ENCODE results near the gene IFIT1.
"Not testable (repeated sequence)": the region's sequence is repeated elsewhere in the genome, so short reads cannot be mapped to it uniquely, and the experiment has no call there.

The IFIT1 gene

DNA sequence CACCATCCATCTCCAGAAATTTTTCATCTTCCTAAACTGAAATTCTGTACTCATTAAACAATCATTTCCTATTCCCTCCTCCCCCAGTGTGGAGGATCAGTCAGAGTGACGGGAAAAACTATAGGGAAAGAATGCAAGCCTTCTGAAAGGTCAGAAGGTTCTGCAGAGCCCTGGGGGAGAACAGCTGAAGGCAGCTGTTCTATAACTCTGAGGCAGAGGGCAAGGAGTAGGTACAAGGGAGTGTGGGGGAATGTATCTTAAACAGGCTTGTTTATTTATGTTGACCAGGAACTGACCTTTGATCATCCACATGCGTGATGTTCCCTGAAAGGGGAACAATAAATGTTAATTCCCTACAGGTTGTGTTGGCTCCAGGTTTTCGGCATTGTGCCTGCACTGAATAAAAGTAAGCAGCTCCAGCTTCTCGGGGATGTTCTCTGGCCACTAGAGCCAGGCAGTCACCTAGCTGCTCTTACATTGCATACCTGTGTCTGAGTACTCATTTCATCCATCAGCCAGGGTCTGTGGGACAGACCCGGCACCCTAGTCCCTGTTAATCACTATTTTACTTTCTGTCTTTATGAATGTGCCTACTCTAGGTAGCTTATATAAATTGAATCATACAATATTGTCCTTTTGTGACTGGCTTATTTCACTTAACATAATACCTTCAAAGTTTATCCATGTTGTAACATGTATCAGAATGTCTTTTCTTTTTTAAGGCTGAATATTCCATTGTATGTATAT lies 5.8 kb downstream of the IFIT1 start:
- peak; percentile 20 for FAIRE-seq

DNA sequence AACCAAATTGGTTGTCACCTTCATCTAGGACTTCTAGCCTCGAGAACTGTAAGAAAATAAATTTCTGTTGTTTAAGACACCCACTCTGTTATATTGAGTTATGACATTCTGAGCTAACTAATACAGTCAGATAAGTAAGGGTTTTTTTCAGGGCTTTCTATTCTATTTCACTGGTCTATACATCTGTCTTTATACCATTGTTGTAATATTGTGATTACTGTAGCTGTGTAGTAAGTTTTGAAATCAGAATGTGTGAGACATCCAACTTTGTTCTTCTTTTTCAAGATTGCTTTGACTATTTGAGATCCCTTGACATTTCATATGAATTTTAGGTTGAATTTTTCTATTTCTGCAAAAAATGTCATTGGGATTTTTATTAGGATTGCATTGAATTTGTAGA lies 7.5 kb downstream of the IFIT1 start:
- DNase-seq (ENCODE audit: insufficient read length, low spot score) (no peak), FAIRE-seq (no peak)

More for the DNA sequence above, 5.8 kb downstream of the IFIT1 start:
- DNase-seq (ENCODE audit: insufficient read length, low spot score) = peak; percentile 14

DNA sequence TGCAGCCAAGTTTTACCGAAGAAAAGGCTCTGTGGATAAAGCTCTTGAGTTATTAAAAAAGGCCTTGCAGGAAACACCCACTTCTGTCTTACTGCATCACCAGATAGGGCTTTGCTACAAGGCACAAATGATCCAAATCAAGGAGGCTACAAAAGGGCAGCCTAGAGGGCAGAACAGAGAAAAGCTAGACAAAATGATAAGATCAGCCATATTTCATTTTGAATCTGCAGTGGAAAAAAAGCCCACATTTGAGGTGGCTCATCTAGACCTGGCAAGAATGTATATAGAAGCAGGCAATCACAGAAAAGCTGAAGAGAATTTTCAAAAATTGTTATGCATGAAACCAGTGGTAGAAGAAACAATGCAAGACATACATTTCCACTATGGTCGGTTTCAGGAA lies 10.6 kb downstream of the IFIT1 start:
- DNase-seq (ENCODE audit: insufficient read length, low spot score) = no peak
- no peak for FAIRE-seq

DNA sequence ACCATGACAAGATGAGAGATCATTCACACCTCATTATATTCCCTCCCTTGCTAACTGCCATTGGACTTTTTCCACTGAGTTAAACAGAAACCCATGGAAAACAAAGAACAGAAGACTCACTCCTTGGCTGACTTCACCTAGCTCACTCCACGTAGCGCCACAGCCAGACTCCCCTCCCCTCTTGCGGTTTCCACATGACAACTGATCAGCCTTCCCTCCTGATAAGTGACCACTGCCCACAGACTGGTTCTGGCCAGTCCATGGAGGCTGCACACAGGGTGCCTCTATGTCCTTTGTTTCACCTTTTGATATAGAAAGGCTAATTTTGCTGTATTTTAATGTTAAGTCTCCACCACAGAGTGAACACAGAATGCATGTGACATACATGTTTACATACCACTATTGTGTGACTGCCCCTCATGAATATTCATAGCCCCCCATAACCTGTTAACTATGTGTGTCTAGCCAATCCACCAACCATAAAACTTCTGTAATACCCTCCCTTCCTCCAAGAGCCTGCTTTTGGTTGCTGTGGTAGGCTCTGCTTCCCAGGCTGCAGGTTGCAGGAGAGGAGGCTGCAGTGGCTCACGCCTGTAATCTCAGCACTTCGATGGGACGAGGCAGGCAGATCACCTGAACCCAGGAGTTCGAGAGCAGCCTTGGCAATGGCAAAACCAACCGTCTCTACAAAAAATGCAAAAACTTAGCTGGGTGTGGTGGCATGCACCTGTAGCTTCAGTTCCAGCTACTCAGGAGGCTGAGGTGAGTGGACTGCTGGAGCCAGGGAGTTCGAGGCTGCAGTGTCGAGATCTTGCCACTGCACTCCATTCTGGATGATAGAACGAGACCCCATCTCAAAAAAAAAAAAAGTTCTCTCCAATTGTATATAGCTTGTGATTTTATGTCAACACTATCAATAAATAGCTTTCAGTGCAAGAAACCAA lies 12.0 kb downstream of the IFIT1 start:
- DNase-seq (ENCODE audit: insufficient read length, low spot score) = no peak
- no peak for FAIRE-seq

DNA sequence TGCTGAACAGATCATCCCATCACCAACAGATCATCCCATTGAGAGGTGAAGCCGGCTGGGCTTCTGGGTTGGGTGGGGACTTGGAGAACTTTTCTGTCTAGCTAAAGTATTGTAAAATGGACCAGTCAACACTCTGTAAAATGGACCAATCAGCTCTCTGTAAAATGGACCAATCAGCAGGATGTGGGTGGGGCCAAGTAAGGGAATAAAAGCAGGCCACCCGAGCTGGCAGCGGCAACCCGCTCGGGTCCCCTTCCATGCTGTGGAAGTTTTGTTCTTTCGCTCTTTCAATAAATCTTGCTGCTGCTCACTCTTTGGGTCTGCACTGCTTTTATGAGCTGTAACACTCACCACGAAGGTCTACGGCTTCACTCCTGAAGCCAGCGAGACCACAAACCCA lies 13.8 kb downstream of the IFIT1 start:
- not testable (repeated sequence) for FAIRE-seq; DNase-seq (ENCODE audit: insufficient read length, low spot score)

DNA sequence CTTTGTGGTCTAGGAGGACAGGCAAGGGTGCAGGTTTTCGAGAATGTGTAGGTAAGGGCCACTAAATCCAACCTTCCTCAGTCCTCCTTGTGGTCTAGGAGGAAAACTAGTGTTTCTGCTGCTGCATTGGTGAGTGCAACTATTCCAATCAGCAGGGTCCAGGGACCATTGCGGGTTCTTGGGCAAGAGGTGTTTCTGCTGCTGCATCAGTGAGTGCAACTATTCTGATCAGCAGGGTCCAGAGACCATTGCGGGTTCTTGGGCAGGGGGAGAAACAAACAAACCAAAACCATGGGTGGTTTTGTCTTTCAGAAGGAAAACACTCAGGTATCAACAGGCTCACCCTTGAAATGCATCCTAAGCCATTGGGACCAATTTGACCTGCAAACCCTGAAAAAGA lies 15.4 kb downstream of the IFIT1 start:
- DNase-seq (ENCODE audit: insufficient read length, low spot score); FAIRE-seq: not testable (repeated sequence)

DNA sequence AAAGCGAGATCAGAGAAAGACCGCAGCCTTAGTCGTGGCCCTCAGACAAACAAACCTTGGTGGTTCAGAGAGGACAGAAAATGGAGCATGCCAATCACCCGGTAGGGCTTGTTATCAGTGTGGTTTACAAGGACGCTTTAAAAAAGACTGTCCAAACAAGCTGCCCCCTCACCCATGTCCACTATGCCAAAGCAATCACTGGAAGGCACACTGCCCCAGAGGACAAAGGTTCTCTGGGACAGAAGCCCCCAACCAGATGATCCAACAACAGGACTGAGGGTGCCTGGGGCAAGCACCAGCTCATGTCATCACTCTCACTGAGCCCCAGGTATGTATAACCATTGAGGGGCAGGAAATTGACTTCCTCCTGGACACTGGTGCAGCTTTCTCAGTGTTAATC lies 16.9 kb downstream of the IFIT1 start:
- DNase-seq (ENCODE audit: insufficient read length, low spot score); FAIRE-seq: not testable (repeated sequence)

DNA sequence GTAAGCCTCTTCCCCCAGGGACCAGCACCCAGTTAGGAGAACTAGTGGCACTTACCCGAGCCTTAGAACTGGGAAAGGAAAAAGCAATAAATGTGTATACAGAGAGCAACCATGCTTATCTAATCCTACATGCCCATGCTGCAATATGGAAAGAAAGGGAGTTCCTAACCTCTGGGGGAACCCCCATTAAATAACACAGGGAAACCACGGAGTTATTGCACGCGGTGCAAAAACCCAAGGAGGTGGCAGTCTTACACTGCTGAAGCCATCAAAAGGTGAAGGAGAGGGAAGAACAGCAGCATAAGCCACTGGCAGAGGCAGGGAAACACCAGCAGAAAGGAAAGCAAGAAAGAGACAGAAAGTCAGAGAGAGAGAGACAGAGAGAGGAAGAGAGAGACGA lies 18.1 kb downstream of the IFIT1 start:
- not testable (repeated sequence) for DNase-seq (ENCODE audit: insufficient read length, low spot score); FAIRE-seq

DNA sequence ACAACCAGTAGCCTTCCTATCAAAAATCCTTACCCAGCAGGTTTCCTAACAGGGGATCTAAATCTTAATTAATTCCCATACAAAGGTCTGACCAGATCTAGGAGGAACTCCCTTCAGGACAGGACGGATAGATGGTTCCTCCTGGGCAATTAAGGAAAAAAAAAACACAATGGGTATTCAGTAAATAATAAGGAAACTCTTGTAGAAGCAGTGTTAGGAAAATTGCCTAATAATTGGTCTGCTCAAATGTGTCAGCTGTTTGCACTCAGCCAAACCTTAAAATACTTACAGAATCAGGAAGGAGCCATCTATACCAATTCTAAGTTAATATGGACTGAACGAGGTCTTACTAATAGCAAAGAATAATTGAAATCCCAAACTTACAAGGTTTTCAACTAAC lies 18.7 kb downstream of the IFIT1 start:
- not testable (repeated sequence) for FAIRE-seq; DNase-seq (ENCODE audit: insufficient read length, low spot score)

DNA sequence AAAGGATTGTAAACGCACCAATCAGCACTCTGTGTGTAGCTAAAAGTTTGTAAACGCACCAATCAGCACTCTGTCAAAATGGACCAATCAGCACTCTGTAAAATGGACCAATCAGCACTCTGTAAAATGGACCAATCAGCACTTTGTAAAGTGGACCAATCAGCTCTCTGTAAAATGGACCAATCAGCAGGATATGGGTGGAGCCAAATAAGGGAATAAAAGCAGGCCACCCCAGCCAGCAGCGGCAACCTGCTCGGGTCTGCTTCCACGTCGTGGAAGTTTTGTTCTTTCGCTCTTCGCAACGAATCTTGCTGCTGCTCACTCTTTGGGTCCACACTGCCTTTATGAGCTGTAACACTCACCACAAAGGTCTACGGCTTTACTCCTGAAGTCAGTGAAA lies 19.9 kb downstream of the IFIT1 start:
- DNase-seq (ENCODE audit: insufficient read length, low spot score); FAIRE-seq: not testable (repeated sequence)

DNA sequence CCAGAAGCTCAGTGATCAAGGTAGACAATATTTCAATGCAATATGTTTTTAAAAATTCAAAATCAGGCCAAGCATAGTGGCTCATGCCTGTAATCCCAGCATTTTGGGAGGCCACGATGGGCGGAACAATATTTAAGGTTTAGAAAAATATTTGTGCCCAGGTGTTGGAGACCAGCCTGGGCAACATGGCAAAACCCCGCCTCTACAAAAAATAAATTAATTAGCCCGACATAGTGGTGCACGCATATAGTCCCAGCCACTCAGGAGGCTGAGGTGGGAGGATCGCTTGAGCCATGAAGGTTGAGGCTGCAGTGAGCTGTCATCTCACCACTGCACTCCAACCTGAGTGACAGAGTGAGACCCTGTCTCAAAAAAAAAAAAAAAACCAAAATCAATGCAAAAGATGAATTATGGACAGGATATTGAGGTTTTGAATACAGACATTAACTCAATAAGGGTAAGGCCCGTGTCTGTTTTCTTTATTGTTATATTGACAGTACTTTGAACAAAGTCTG lies 21.0 kb downstream of the IFIT1 start:
- DNase-seq (ENCODE audit: insufficient read length, low spot score) (no peak), FAIRE-seq (no peak)

DNA sequence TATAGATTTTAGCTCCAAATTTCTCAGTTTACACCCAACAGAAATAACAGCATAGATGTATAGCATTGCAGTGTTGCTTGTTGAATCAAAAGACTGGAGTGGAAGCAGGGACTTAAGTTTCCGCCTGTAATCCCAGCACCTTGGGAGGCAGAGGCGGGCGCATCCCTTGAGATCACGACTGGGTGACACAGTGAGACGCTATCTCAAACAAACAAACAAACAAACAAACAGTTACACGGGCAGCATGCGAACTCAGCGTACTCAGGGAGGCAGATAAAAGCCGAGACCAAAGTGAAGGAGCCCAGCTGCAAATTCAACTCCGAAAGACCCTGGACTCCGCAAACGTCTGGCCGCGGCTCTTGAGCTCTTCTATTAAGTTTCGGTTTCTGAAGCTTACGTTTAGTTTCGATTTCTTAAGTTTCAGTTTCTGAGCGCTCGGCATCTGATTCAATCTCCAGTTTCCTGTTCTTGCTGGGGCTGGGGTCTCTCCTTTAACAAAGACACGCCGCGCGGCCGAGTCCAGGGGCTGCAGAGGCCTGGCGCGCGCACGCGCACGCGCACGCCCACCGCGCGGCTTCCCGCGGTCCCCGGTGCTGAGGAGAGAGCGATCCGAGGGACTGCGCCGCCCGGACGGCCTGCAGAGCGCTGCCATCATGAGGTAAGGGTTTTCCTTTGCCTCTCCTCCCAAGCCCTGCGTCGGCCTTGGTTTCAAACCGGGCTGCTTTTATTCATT lies 21.9 kb downstream of the IFIT1 start, which contains the start of gene IFIT5:
TSS of gene IFIT5 (plus strand) at position 423 of the 733 bp plus-strand sequence. CDS start at position 654, 231 bp downstream.
- peak; percentile 65 for DNase-seq (ENCODE audit: insufficient read length, low spot score)
- FAIRE-seq = no peak

DNA sequence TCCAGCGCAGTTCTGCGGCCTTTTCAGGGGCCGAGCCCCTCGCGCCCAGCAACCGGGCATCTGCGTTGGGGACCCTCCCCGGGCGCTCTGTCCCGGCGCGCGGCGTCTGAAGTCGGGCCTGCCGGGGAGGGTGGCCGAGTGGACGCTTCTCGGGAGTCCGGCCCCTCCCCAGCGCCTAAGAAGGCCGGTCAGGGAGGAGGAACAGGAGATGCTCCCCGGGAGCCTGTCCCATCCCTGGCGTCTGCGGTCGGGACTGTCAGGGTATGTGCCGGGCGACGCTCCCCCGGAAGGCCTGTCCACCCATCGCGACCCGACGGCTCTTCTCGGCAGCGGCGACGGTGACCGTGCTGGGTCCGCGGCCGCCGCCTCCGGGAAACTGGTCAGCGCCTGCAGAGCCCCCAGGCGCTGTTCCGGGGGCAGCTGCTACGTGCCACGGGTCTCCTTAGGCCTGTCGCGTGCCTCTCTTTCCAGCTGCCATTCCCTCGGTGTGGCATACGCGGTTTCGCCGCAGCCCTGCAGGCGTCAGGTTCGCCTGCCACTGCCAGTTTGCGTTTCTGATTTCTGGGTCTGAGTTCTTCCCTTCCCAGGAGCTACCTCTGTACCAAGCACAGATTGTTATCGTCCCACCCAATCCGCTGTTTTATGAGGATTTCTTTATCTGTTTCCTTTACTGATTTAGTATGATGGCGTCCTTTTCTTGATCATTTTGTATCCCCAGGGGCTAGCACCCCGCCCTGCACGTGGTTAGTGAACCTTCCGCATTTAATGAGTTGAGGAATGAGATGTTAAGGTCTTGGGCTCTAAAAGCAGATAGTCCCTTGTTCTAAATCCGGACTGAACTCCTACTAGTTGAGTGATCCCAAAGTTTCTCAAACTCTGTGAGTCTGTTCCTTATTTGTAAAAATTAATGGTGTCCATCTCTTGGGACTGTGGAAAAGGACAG lies 22.7 kb downstream of the IFIT1 start:
- FAIRE-seq (peak; percentile 42), DNase-seq (ENCODE audit: insufficient read length, low spot score) (peak; percentile 25)

DNA sequence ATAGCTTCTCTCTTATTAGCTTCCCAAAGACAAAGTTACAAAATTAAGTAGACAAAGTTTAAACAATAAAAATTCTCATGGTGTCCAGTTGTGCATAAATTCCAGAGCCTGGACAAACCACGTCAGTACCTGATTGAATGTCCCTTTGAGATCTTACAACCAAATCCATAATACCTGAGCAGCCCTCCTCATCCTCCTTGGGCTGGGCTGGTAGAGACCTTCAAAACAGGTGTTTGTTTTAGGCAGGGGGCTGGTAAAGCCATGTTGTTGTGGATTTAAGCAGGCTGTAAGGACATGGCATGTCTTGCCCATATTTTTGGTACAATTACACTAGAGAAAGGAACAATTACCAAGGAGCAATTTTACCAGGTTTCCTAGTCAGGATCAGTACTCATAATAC lies 24.0 kb downstream of the IFIT1 start:
- no peak for DNase-seq (ENCODE audit: insufficient read length, low spot score)

DNA sequence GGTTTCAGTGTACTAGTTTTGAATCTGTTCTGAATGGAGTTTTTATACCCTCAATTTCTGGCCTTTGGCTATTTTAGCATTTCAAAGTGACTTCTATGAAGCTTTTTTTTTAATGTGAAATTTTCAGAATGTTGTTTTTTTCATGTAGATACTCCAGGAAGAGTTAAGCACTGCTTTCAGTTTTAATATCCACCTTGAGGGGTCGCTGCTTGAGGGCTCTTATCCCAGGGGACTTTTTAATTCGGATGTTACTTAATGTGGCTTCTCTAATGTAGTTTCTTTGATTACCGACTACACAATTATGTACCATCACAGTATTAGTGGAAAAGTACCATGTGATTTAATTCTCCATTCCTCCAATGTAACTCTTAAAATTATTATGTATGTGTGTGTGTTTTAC lies 27.1 kb downstream of the IFIT1 start:
- FAIRE-seq (no peak), DNase-seq (ENCODE audit: insufficient read length, low spot score) (no peak)

More for the DNA sequence above, 24.0 kb downstream of the IFIT1 start:
- FAIRE-seq = no peak

DNA sequence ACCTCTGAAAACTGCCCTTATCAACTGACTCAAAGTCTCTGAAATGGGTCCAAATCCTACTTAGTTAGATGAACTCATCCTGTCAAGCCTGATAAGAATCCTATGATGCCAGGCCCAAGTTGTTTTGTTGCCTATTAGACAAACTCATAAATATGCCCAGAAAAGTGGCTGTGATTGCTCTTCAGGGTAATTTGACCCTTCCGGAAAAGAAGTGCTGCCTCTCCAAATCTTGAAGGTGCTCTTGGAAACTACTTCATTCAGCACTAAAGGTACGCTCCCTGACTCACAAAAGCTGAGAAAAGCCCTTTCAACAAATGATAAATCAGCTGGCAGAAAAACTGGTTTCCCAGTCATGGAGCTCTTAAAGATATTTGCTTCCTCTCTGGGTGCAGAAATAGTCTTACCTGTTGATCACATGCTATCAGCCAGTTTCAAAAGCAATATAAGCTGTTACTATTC lies 28.6 kb downstream of the IFIT1 start:
- DNase-seq (ENCODE audit: insufficient read length, low spot score) = no peak
- no peak for FAIRE-seq

DNA sequence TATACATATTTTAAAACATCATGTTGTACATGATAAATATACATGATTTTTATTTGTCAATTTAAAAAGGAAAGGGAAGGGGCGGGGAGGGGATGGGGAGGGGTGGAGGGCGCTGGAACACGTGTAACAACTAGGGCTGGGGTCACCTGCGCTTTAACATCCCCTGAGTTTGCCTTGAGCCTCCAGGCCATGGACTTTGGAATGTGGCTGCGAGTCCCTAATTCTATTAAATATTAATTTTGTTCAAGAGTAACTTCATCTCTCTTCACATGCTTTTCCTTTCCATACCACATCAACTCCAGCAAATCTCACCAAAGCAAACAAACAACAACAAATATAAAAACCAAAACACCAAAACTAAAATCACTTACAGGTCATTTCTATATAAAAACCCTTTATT lies 32.6 kb downstream of the IFIT1 start:
- FAIRE-seq (no peak), DNase-seq (ENCODE audit: insufficient read length, low spot score) (no peak)

DNA sequence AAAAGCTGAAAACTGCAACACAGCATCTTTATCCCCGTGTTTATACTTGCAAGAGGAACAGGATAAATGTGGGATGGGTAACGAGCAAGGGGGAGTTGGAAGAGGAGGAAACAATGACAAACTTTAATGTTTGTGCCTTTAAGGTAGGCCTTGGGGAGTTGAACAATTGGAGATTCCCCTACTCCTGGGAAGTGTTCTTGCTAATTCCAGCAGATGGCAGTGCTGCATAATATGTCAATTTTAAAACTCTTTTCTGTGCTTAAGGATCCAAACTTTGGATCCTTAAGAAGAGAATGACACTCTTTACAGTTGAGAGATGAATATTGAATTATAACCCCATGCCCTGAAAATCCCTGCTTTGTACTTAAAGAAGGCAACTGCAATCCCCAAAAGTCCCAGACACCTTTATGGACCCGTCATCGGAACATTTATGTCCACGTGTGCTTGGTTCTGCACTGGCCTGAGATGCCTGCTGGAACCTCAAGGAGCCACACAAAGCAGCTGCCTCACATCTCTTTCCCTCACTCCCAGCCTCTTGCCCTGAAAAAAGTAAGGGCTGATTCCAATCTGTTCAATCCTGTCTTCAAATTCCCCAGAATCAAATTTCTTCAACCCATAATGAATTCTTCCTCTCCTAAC lies 33.9 kb downstream of the IFIT1 start:
- peak; percentile 36 for FAIRE-seq
- DNase-seq (ENCODE audit: insufficient read length, low spot score) = peak; percentile 56

DNA sequence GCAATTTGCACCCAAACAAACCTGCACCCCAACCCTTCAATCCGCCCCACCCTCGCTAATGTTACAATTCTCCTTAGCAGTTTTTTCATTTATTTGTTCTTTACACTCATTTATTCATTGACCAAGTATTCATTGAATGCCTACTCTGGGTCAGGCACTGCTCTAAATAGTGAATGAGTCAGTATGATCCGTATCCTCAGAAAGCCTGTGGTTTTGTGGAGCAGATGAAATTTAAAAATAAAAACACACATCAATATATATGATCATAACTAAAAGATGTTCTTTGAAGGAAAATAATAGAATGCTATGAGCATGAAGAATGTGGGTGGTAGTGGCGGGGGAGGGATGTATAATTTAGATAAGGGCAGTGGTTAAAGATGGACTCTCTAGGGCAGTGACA lies 35.2 kb downstream of the IFIT1 start:
- DNase-seq (ENCODE audit: insufficient read length, low spot score) (no peak), FAIRE-seq (no peak)

Data from HTR-8/SVneo (cell line).